Measurements from ENCODE around the gene SLC4A2.
"Not testable (repeated sequence)": the region's sequence is repeated elsewhere in the genome, so short reads cannot be mapped to it uniquely, and the experiment has no call there.

SLC4A2 gene

GRCh38 chr7:151017370-151017952 is 41.9 kb upstream of the SLC4A2 start:
- Mint-ChIP-seq H3K9me3 (no peaks in the 10 kb centered on the region), H3K27ac (peak overlapping the region; percentile 88), H3K4me1 (ENCODE audit: low read depth) (peaks cover 58% of the 10 kb centered on the region), H3K36me3 (ENCODE audit: low read depth) (no peaks in the 10 kb centered on the region), H3K27me3 (peaks cover 21% of the 10 kb centered on the region), H3K4me3 (peak overlapping the region; percentile 80)

DNA sequence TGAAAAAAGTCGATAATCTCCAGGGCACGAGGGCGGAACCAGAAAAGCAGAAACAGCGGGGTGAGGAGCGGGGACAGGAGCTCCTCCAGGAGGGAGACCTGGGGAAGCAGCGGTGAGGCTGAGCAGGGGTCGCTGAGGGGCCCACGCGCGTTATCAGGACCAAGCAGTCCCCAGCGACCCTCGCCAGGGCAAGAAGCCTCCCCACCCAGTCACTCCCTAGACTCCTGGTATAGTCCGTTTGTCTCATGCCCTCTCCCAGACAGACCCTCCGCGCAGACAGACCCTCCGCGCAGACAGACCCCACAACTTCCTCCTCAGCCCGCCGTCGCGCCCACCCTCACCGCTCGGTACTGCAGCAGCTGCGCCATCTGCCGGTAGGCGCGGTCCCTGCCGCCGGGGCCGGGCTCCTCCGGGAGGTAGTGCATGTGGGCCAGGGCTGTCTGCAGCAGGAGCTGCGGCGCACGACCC is 41.4 kb upstream of the SLC4A2 start:
- H3K27me3 Mint-ChIP-seq, result peaks cover 24% of the 10 kb centered on the region
- H3K9me3 Mint-ChIP-seq, result no peaks in the 10 kb centered on the region
- H3K36me3 Mint-ChIP-seq (ENCODE audit: low read depth), result no peaks in the 10 kb centered on the region
- peak overlapping the region; percentile 80 for H3K4me3 Mint-ChIP-seq
- H3K4me1 Mint-ChIP-seq (ENCODE audit: low read depth), result peaks cover 53% of the 10 kb centered on the region
- H3K27ac Mint-ChIP-seq, result peak overlapping the region; percentile 88

GRCh38 chr7:151018421-151019129 is 40.8 kb upstream of the SLC4A2 start:
- peak overlapping the region; percentile 80 for H3K4me3 Mint-ChIP-seq
- peaks cover 26% of the 10 kb centered on the region for H3K27me3 Mint-ChIP-seq
- H3K4me1 Mint-ChIP-seq (ENCODE audit: low read depth), result peaks cover 49% of the 10 kb centered on the region
- H3K9me3 Mint-ChIP-seq, result no peaks in the 10 kb centered on the region
- no peaks in the 10 kb centered on the region for H3K36me3 Mint-ChIP-seq (ENCODE audit: low read depth)
- H3K27ac Mint-ChIP-seq, result peak overlapping the region; percentile 88

GRCh38 chr7:151019130-151019447 is 40.3 kb upstream of the SLC4A2 start:
- peaks cover 26% of the 10 kb centered on the region for H3K27me3 Mint-ChIP-seq
- peaks cover 44% of the 10 kb centered on the region for H3K4me1 Mint-ChIP-seq (ENCODE audit: low read depth)
- peak overlapping the region; percentile 57 for H3K4me3 Mint-ChIP-seq
- peak overlapping the region; percentile 0 for H3K27ac Mint-ChIP-seq
- H3K9me3 Mint-ChIP-seq, result no peaks in the 10 kb centered on the region
- H3K36me3 Mint-ChIP-seq (ENCODE audit: low read depth), result no peaks in the 10 kb centered on the region

GRCh38 chr7:151020231-151020630 is 39.2 kb upstream of the SLC4A2 start:
- no peaks in the 10 kb centered on the region for H3K36me3 Mint-ChIP-seq (ENCODE audit: low read depth)
- H3K27me3 Mint-ChIP-seq, result peaks cover 26% of the 10 kb centered on the region
- H3K4me3 Mint-ChIP-seq, result no peak overlapping the region
- no peaks in the 10 kb centered on the region for H3K9me3 Mint-ChIP-seq
- no peak overlapping the region for H3K27ac Mint-ChIP-seq
- peaks cover 33% of the 10 kb centered on the region for H3K4me1 Mint-ChIP-seq (ENCODE audit: low read depth)

DNA sequence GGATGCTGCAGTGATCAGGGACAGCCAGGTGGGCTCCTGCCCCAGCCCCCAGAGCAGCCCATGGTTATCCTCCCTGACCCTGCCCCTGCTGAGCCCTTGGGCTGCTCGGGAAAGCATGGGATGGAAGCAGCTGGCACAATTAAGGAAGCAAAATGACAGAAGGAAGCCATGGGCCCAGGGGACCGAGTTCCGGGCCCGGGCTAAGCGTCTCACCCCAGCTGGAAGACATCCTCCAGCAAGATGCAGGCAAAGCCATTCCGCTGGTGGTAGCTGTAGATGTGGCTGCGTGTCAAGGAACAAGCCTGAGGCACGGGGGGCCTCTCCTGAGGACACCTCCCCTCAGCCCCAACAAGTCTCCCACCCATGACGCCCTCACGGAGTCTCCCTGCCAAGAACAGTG is 36.2 kb upstream of the SLC4A2 start:
- H3K36me3 Mint-ChIP-seq (ENCODE audit: low read depth), result no peaks in the 10 kb centered on the region
- no peak overlapping the region for H3K4me3 Mint-ChIP-seq
- peaks cover 24% of the 10 kb centered on the region for H3K27me3 Mint-ChIP-seq
- no peaks in the 10 kb centered on the region for H3K9me3 Mint-ChIP-seq
- H3K4me1 Mint-ChIP-seq (ENCODE audit: low read depth), result peaks cover 20% of the 10 kb centered on the region
- H3K27ac Mint-ChIP-seq, result no peak overlapping the region

- H3K4me1 Mint-ChIP-seq (ENCODE audit: low read depth), result peaks cover 22% of the 10 kb centered on the region
- H3K4me3 Mint-ChIP-seq, result no peak within 1 kb of the TSS
- H3K27me3 Mint-ChIP-seq, result peaks cover 18% of the 10 kb centered on the region
- H3K9me3 Mint-ChIP-seq, result no peaks in the 10 kb centered on the region
- H3K27ac Mint-ChIP-seq, result no peak within 1 kb of the TSS
- peaks cover 7% of the 10 kb centered on the region for H3K36me3 Mint-ChIP-seq (ENCODE audit: low read depth)
Observed at GRCh38 chr7:151024435-151025056, 34.8 kb upstream of the SLC4A2 start, which contains the start of gene ATG9B. Gene ATG9B, minus strand, starts transcription at chr7:151024494. Its CDS starts 71 bp downstream, at chr7:151024423.

DNA sequence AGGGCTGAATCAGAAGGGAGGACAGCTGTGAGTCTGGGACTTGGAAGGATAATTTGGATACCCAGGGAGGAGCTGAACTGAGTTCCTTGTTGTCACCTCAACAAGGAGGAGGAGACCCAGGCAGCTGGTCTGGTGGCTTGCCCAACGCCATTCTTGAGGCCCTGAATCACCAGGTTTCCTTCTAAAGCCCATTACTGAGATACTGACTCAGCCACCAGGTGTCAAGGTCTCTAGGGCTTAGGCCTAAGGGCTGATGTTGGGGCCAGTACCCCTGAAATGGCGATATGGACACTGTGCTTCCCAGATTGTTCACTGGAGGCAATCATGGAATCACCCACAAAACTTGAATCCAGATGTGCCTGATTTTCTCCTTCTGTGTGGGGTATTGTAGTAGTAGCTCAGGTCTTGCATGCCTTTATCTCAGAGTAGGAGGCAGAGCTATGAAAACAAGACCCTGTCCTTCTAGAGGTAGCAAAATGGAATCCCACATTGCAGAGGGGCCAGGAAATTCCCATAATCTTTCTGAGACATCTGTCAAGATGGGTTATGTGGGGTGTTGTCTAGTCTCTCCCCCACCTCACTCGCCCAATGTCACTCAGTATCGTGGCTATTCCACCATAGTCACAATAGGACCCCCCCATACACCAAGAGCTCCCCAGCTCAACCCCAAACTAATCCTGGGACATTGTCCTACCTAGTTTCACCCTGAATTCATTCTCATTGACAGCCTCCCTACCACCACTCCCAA is 33.3 kb upstream of the SLC4A2 start:
- Mint-ChIP-seq H3K27ac (peak overlapping the region; percentile 8), H3K4me3 (no peak overlapping the region), H3K9me3 (no peaks in the 10 kb centered on the region), H3K4me1 (ENCODE audit: low read depth) (peaks cover 26% of the 10 kb centered on the region), H3K27me3 (peaks cover 5% of the 10 kb centered on the region), H3K36me3 (ENCODE audit: low read depth) (peaks cover 11% of the 10 kb centered on the region)

- H3K4me1 Mint-ChIP-seq (ENCODE audit: low read depth), result peaks cover 26% of the 10 kb centered on the region
- peaks cover 14% of the 10 kb centered on the region for H3K36me3 Mint-ChIP-seq (ENCODE audit: low read depth)
- not testable (repeated sequence) for H3K9me3 Mint-ChIP-seq, H3K27me3 Mint-ChIP-seq
- H3K27ac Mint-ChIP-seq, result peak overlapping the region; percentile 94
- peak overlapping the region; percentile 98 for H3K4me3 Mint-ChIP-seq
Observed at GRCh38 chr7:151026771-151027727, 32.3 kb upstream of the SLC4A2 start.

- Mint-ChIP-seq H3K4me1 (ENCODE audit: low read depth) (peaks cover 26% of the 10 kb centered on the region), H3K27ac (peak overlapping the region; percentile 94), H3K36me3 (ENCODE audit: low read depth) (peaks cover 16% of the 10 kb centered on the region), H3K4me3 (peak overlapping the region; percentile 98)
- H3K27me3 Mint-ChIP-seq, H3K9me3 Mint-ChIP-seq: not testable (repeated sequence)
Observed at GRCh38 chr7:151027728-151028130, 31.7 kb upstream of the SLC4A2 start.

GRCh38 chr7:151028131-151028947 is 31.1 kb upstream of the SLC4A2 start, which contains the start of gene ABCB8:
Gene ABCB8, plus strand, starts transcription at chr7:151028450. Its CDS starts 66 bp downstream, at chr7:151028516.
- Mint-ChIP-seq H3K9me3 (no peaks in the 10 kb centered on the region), H3K27ac (peak within 1 kb of the TSS; percentile 94), H3K4me3 (peak within 1 kb of the TSS; percentile 98), H3K27me3 (no peaks in the 10 kb centered on the region), H3K36me3 (ENCODE audit: low read depth) (peaks cover 16% of the 10 kb centered on the region), H3K4me1 (ENCODE audit: low read depth) (peaks cover 26% of the 10 kb centered on the region)

DNA sequence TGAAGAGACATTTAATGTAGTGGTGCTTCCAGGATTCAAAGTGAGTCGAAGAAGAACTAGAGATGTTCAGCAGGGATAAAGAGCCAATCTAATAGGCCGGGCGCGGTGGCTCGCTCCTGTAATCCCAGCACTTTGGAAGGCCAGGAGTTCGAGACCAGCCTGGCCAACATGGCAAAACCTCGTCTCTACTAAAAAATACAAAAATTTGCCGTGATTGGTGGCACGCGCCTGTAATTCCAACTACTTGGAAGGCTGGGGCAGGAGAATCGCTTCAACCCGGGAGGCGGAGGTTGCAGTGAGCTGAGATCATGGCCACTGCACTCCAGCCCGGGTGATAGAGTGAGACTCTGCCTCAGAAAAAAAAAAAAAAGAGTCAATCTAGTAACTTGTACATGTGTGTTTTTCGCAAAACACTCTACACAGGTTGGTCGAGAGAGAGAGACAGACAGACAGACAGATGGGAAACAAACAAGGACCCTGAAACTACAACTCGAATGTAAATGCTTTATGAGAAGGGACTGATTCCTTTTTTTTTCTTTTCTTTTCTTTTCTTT is 30.4 kb upstream of the SLC4A2 start:
- Mint-ChIP-seq H3K9me3 (no peaks in the 10 kb centered on the region), H3K27me3 (no peaks in the 10 kb centered on the region), H3K27ac (peak overlapping the region; percentile 94), H3K4me1 (ENCODE audit: low read depth) (peaks cover 26% of the 10 kb centered on the region), H3K36me3 (ENCODE audit: low read depth) (peaks cover 16% of the 10 kb centered on the region), H3K4me3 (peak overlapping the region; percentile 98)

DNA sequence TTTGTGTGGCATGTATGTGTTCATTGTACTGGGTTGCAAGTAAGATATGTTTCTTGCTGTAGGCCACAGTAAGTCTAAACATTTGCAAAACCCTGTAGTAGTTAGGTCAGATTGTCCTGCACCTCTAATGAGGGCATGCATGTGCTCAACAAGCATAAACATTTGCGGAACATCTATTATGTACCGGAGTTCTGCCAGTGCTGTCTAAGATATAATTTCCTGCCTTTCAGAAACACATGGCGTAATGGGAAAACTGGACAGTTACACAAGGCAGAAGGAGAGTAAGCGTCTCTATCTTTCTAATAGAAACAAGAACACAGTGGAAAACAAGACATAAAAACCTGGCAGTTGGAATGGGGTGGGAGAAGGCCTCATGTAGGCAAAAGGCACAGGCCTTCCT is 28.4 kb upstream of the SLC4A2 start:
- Mint-ChIP-seq H3K27me3 (no peaks in the 10 kb centered on the region), H3K4me1 (ENCODE audit: low read depth) (peaks cover 26% of the 10 kb centered on the region), H3K36me3 (ENCODE audit: low read depth) (peaks cover 16% of the 10 kb centered on the region), H3K27ac (no peak overlapping the region), H3K9me3 (no peaks in the 10 kb centered on the region), H3K4me3 (no peak overlapping the region)

All from stimulated activated naive CD8-positive, alpha-beta T cell treated with anti-CD3 and anti-CD28 coated beads, Interleukin-15, Interleukin-2, amounts not matched to agents 100 ng/mL and 50 ng/mL, for 24 hours (primary cell).